HG03097 (cell line): ENCODE data around the gene VWA5B1.

Experiments
- ATAC-seq: cut with Tn5 transposase; IDR thresholded peaks from one replicate; pipeline ENCODE4 v1.9.1; 2021; ENCODE audit not compliant: unreplicated experiment, low FRiP score

Gene VWA5B1

GRCh38 chr1:20321573-20321972 lies 30.9 kb downstream of the VWA5B1 start:
- ATAC-seq, result no peak

- ATAC-seq, result no peak
Measured at GRCh38 chr1:20322081-20322824, 31.6 kb downstream of the VWA5B1 start.

- ATAC-seq, result no peak
Measured at GRCh38 chr1:20322825-20323612, 32.3 kb downstream of the VWA5B1 start.

- ATAC-seq, result no peak
Measured at GRCh38 chr1:20323613-20323920, 32.9 kb downstream of the VWA5B1 start.

GRCh38 chr1:20324704-20325406 lies 34.2 kb downstream of the VWA5B1 start:
- ATAC-seq, result no peak

- ATAC-seq, result no peak
Measured at GRCh38 chr1:20325407-20325843, 34.8 kb downstream of the VWA5B1 start.

GRCh38 chr1:20325844-20326420 lies 35.3 kb downstream of the VWA5B1 start:
- ATAC-seq, result no peak

- ATAC-seq, result no peak
Measured at GRCh38 chr1:20327467-20327866, 36.8 kb downstream of the VWA5B1 start.

- no peak for ATAC-seq
Measured at GRCh38 chr1:20328201-20328600, 37.5 kb downstream of the VWA5B1 start.

- ATAC-seq, result no peak
Measured at GRCh38 chr1:20329793-20330542, 39.3 kb downstream of the VWA5B1 start.

- no peak for ATAC-seq
Measured at GRCh38 chr1:20334103-20334502, 43.4 kb downstream of the VWA5B1 start.

- ATAC-seq, result no peak
Measured at GRCh38 chr1:20336105-20336605, 45.5 kb downstream of the VWA5B1 start.

- no peak for ATAC-seq
Measured at GRCh38 chr1:20337581-20337980, 46.9 kb downstream of the VWA5B1 start.

GRCh38 chr1:20339811-20340457 lies 49.3 kb downstream of the VWA5B1 start:
- no peak for ATAC-seq

GRCh38 chr1:20342294-20343148 lies 51.8 kb downstream of the VWA5B1 start:
- ATAC-seq, result no peak

- no peak for ATAC-seq
Measured at GRCh38 chr1:20343149-20343937, 52.7 kb downstream of the VWA5B1 start.

GRCh38 chr1:20343938-20344302 lies 53.2 kb downstream of the VWA5B1 start:
- ATAC-seq, result no peak

GRCh38 chr1:20344738-20345137 lies 54.1 kb downstream of the VWA5B1 start:
- no peak for ATAC-seq
